Gastrocnemius medialis (tissue), 4 donors: ENCODE data around the gene ERI3. TPM values are rescaled to one million over a fixed set of nuclear protein-coding genes. Genes with fewer than 3 reads are reported as not detected.
A peak's percentile ranks its signal among the peaks of the same experiment; 100 is the strongest.

Source experiments
- ATAC-seq, 2 donors: fragments of 150-250 bp; one replicate each; pipeline ENCODE4 v1.9.1; 2016
- DNase-seq, 2 donors: peaks; one replicate each; pipeline ENCODE4 v3.0.0-alpha.2; 2019
- H3K27ac ChIP-seq, 4 donors: fragments of 200-600 bp; sonication (generic); 1 replicate in 1 of 4; 2 replicates in 3 of 4; pipeline ENCODE4 v1.5.1; 2016 to 2018; ENCODE audit warnings: mild to moderate bottlenecking in 2 of 4, moderate library complexity in 1 of 4
- H3K27me3 ChIP-seq, 3 donors: fragments of 200-600 bp; sonication (generic) in 2 of 3; 1 replicate in 1 of 3; 2 replicates in 2 of 3; pipeline versions ENCODE4 v1.5.1 to v1.6.0; 2016 to 2019; ENCODE audit warnings: mild to moderate bottlenecking in 1 of 3, moderate library complexity in 1 of 3
- H3K36me3 ChIP-seq, 2 donors: fragments of 200-600 bp; sonication (generic) in 1 of 2; one replicate each; pipeline ENCODE4 v1.5.1; 2017 to 2018
- H3K4me1 ChIP-seq, 2 donors: fragments of 200-600 bp; sonication (generic) in 1 of 2; one replicate each; pipeline ENCODE4 v1.5.1; 2016 to 2017; ENCODE audit warnings: mild to moderate bottlenecking in 2 of 2
- H3K4me3 ChIP-seq, 4 donors: fragments of 200-600 bp; sonication (generic) in 3 of 4; 1 replicate in 1 of 4; 2 replicates in 3 of 4; pipeline ENCODE4 v1.5.1; 2016 to 2019; ENCODE audit warnings: mild to moderate bottlenecking in 2 of 4
- H3K9me3 ChIP-seq, 3 donors: fragments of 200-600 bp; sonication (generic) in 2 of 3; 1 replicate in 1 of 3; 2 replicates in 2 of 3; pipeline ENCODE4 v1.5.1; 2016 to 2019
- POLR2A ChIP-seq, 2 donors: fragments of 450-650 bp; IDR thresholded peaks; one replicate each; pipeline ENCODE4 v1.6.1; 2017; ENCODE audit warnings: antibody characterized with exemption in 2 of 2, mild to moderate bottlenecking in 2 of 2, moderate library complexity in 2 of 2
- in situ Hi-C, 4 donors: fragments of 200-750 bp; cut with MboI; loops; one replicate each; pipeline versions ENCODE4 v1.15.0 to v1.8.0; 2017; ENCODE audit warnings: low sequenced_read_pairs in 4 of 4
- intact Hi-C: fragments of 100-400 bp; cut with DNase I; formaldehyde crosslinking; loops from one replicate; pipeline ENCODE4 v1.15.1; 2023; ENCODE audit warnings: low total_unique reads
- total RNA-seq, 4 donors: library from RNA; depleted of rRNA; stranded (reverse); fragments of >200 nt; gene quantifications; one replicate each; pipeline versions ENCODE4 v1.1.0 to v1.2.3, GENCODE V29; 2016
- TF ChIP-seq, protein P1 (sequence below), 5 experiments: fragments of 450-650 bp in 3 of 5; fragments of 200-600 bp in 2 of 5; sonication (generic) in 2 of 5; IDR thresholded peaks in 4 of 5; conservative IDR thresholded peaks in 1 of 5; 1 replicate in 4 of 5; 2 replicates in 1 of 5; pipeline ENCODE4 v1.5.1; 2016 to 2019; ENCODE audit warnings: antibody characterized with exemption in 5 of 5, mild to moderate bottlenecking in 3 of 5, moderate library complexity in 3 of 5

ERI3 gene
- total RNA-seq, 4 donors from 2014 or later = 53.8 to 101 (median 79.8) TPM

DNA sequence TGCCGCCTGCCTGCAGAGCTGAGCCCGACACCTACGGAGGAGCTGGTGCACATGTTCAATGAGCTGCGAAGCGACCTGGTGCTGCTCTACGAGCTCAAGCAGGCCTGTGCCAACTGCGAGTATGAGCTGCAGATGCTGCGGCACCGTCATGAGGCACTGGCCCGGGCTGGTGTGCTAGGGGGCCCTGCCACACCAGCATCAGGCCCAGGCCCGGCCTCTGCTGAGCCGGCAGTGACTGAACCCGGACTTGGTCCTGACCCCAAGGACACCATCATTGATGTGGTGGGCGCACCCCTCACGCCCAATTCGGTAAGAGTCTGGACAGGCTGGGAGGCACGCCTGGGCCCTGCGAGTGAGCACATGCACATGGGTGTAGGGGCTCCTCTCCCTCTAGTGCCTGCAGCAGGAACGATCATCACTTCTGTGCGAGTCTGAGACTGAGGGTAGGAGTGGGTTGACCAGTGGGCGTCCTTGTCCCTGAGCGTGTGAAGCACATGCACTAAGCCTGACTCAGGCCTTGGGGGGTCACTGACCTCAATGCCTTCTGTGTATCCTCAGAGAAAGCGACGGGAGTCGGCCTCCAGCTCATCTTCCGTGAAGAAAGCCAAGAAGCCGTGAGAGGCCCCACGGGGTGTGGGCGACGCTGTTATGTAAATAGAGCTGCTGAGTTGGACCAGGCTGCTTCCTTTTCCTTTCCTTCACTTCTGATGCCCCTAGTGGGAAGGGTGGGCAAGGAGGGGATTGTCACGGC lies 134.9 kb downstream of the ERI3 start:
- H3K27ac ChIP-seq = no peak overlapping the region
- DNase-seq (no peak), ATAC-seq (no peak)
- no peak for TF ChIP-seq POLR2A (IDR thresholded peaks at IDR 0.05)
- TF ChIP-seq, protein P1, sequence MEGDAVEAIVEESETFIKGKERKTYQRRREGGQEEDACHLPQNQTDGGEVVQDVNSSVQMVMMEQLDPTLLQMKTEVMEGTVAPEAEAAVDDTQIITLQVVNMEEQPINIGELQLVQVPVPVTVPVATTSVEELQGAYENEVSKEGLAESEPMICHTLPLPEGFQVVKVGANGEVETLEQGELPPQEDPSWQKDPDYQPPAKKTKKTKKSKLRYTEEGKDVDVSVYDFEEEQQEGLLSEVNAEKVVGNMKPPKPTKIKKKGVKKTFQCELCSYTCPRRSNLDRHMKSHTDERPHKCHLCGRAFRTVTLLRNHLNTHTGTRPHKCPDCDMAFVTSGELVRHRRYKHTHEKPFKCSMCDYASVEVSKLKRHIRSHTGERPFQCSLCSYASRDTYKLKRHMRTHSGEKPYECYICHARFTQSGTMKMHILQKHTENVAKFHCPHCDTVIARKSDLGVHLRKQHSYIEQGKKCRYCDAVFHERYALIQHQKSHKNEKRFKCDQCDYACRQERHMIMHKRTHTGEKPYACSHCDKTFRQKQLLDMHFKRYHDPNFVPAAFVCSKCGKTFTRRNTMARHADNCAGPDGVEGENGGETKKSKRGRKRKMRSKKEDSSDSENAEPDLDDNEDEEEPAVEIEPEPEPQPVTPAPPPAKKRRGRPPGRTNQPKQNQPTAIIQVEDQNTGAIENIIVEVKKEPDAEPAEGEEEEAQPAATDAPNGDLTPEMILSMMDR (IDR thresholded peaks at IDR 0.05 in 4 of 5, conservative IDR thresholded peaks at IDR 0.05 in 1 of 5) = no peak
- in situ Hi-C loops = loop anchor here in 3 of 4 donors (25.0 kb wide), 1 partner anchor 367 kb away; no protein-coding TSS in a partner anchor
- peaks cover 0 to 38% of the 10 kb centered on the region in 2 donors for H3K36me3 ChIP-seq
- H3K27me3 ChIP-seq = no peaks in the 10 kb centered on the region
- no peaks in the 10 kb centered on the region for H3K4me1 ChIP-seq
- intact Hi-C loops = no loop called here
- H3K4me3 ChIP-seq = no peak overlapping the region
- H3K9me3 ChIP-seq = no peaks in the 10 kb centered on the region

GRCh38 chr1:44219301-44219626 lies 135.8 kb downstream of the ERI3 start:
- no peaks in the 10 kb centered on the region for H3K27me3 ChIP-seq
- ATAC-seq (no peak), DNase-seq (no peak)
- peaks cover 5% of the 10 kb centered on the region in 2 donors for H3K4me1 ChIP-seq
- no peak overlapping the region for H3K27ac ChIP-seq
- H3K36me3 ChIP-seq = peaks cover 0 to 43% of the 10 kb centered on the region in 2 donors
- TF ChIP-seq, protein P1 (IDR thresholded peaks at IDR 0.05 in 4 of 5, conservative IDR thresholded peaks at IDR 0.05 in 1 of 5) = no peak
- TF ChIP-seq POLR2A (IDR thresholded peaks at IDR 0.05) = no peak
- no peaks in the 10 kb centered on the region for H3K9me3 ChIP-seq
- intact Hi-C loops (loop anchor here (5.0 to 10.0 kb wide), 2 partner anchors 103 to 436 kb away; no protein-coding TSS in a partner anchor), in situ Hi-C loops (loop anchor here (10.0 to 25.0 kb wide), 3 partner anchors 96 to 376 kb away; no protein-coding TSS in a partner anchor)
- H3K4me3 ChIP-seq = no peak overlapping the region

GRCh38 chr1:44218503-44219300 lies 136.4 kb downstream of the ERI3 start:
- H3K36me3 ChIP-seq = peaks cover 0 to 43% of the 10 kb centered on the region in 2 donors
- no peak overlapping the region for H3K27ac ChIP-seq
- no peaks in the 10 kb centered on the region for H3K27me3 ChIP-seq
- ATAC-seq = no peak
- H3K4me1 ChIP-seq = peaks cover 11% of the 10 kb centered on the region in 2 donors
- in situ Hi-C loops = loop anchor here (10.0 to 25.0 kb wide), 3 partner anchors 96 to 376 kb away; no protein-coding TSS in a partner anchor
- no peak overlapping the region for H3K4me3 ChIP-seq
- TF ChIP-seq, protein P1 (IDR thresholded peaks at IDR 0.05 in 4 of 5, conservative IDR thresholded peaks at IDR 0.05 in 1 of 5) = no peak
- no peak for TF ChIP-seq POLR2A (IDR thresholded peaks at IDR 0.05)
- intact Hi-C loops = loop anchor here (5.0 to 10.0 kb wide), 2 partner anchors 104 to 436 kb away; no protein-coding TSS in a partner anchor
- no peak for DNase-seq
- H3K9me3 ChIP-seq = no peaks in the 10 kb centered on the region

DNA sequence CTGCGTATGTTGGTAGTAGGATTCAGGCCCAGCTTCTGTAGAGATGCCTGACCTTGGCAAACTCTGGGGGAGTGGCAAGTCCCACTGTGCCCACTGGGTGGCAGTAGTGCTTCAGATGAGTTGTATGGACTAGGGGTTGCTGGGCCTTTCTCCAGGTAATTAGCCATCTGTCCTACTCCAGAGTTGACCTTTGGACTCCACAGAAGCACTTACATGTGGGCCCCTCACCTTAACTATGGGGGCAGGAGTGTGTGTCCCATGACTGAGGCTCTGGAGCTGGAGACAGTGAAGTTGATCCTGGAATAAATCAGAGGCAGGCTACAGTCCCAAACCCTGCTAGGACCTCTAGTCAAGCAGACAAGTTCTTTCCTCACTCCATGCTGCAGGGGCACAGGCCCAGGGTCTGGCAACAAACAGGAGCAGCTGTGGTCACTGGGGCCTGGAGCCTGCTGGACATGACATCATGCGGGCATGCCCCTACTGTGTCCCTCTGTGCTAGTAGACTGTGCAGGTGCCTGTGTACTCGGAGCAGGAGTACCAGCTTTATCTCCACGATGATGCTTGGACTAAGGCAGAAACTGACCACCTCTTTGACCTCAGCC lies 137.1 kb downstream of the ERI3 start:
- no peak overlapping the region for H3K4me3 ChIP-seq
- DNase-seq (peak in 1 of 2 donors; percentile 64), ATAC-seq (peak; percentile 34 to 53)
- H3K27ac ChIP-seq = no peak overlapping the region
- H3K4me1 ChIP-seq = peaks cover 11 to 13% of the 10 kb centered on the region in 2 donors
- H3K27me3 ChIP-seq = no peaks in the 10 kb centered on the region
- in situ Hi-C loops = loop anchor here (10.0 to 25.0 kb wide), 3 partner anchors 97 to 377 kb away; no protein-coding TSS in a partner anchor
- intact Hi-C loops = loop anchor here (1.0 to 10.0 kb wide), 3 partner anchors 104 to 437 kb away; no protein-coding TSS in a partner anchor
- no peaks in the 10 kb centered on the region for H3K9me3 ChIP-seq
- no peak for TF ChIP-seq POLR2A (IDR thresholded peaks at IDR 0.05)
- TF ChIP-seq, protein P1 (IDR thresholded peaks at IDR 0.05 in 4 of 5, conservative IDR thresholded peaks at IDR 0.05 in 1 of 5) = peak; percentile 72 to 91 (median 81)
- H3K36me3 ChIP-seq = peaks cover 0 to 43% of the 10 kb centered on the region in 2 donors
